CD4-positive, alpha-beta T cell treated with Interleukin-15 for 4 hours (primary cell): ENCODE measurements around the gene NINJ2.

Source experiments
- DNase-seq: peaks from one replicate; pipeline ENCODE4 v3.0.0-alpha.2; 2020; ENCODE audit warnings: low spot score

The NINJ2 gene

DNA sequence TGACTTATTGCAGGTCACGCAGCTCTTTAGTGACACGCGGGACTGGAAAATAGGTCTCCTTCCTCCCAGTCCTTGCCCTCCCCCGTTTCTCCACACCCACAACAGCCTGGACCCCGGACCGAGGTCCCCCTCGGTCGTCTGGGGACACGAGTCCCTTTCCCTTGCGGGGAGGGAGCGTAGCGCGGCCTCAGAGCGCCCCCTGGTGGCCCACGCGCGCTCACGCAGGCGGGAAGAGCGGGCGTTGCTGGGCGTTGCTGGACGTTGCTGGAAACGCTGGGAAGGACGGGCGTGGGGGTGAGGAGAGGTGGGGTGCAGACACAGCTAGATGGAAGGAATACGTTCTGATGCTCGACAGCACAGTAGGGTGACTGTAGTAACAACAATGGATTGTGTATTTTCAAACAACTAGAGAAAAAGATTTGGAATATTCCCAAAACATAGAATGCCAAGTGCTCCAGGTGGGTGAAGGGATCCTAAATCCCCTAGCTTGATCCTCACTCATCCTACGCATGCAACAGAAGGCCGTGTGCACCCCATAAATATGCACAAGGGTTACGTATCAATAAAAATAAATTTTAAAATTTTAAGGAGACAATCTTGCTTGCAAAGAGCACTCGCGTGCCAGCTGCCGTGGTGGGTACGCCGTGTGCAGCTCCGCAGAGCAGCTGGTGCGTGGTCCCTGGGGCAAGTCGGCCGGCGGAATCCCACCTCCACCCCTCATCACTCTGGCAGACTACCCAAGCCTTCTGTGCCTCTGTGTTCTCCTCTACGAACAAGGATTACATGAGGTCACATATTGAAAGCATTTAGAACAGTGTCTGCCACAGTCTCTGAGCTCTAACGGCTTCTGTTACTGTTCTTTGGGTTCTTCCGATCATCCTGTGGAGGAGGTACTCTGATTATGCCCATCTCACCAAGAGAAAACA is 116.1 kb downstream of the NINJ2 start:
- DNase-seq: peak; percentile 53

DNA sequence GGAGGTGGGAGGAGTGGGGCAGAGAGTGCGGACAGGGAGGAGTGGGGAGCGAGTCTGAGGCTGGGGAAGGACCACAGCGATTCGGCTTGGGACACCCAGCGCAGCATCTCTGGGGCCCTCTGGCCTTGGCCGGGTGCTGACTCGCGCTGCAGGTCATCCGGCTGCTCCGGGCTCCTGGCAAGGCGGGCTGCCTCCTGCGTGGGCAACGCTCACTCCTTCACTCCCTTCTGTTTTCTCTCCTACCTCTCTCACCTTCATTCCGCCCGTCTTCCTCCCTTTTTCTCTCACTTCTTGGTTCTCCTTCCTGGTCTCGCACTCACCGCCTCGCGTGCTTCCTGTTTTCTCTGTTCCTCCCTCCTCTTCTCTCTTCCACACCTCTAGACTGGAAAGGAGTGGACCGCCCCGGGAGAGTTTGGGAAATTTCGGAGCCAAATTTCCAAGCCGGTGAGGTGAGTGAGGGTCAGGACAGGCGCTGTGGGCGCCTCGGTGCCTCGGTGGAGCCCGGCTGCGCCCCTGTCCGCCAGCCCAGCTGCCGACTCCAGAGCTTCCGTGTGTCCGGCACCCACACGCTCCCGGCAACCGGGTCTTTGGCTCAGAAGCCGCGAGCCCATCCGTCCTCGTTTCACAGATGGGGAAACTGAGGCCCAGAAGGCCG is 116.9 kb downstream of the NINJ2 start:
- DNase-seq: no peak

DNA sequence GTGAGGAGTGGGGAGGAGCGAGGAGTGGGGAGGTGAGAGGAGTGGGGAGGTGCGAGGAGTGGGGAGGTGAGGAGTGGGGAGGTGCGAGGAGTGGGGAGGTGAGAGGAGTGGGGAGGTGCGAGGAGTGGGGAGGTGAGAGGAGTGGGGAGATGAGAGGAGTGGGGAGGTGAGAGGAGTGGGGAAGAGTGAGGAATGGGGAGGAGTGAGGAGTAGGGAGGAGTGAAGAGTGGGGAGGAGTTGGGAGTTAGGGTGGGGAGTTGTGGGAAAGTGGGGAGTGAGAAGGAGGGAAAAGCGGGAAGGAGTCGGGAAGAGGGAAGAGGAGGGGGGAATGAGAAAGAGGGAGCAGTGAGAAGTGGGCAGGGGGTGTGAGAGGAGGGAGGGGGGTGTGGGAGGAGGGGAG is 117.4 kb downstream of the NINJ2 start:
- DNase-seq: no peak

DNA sequence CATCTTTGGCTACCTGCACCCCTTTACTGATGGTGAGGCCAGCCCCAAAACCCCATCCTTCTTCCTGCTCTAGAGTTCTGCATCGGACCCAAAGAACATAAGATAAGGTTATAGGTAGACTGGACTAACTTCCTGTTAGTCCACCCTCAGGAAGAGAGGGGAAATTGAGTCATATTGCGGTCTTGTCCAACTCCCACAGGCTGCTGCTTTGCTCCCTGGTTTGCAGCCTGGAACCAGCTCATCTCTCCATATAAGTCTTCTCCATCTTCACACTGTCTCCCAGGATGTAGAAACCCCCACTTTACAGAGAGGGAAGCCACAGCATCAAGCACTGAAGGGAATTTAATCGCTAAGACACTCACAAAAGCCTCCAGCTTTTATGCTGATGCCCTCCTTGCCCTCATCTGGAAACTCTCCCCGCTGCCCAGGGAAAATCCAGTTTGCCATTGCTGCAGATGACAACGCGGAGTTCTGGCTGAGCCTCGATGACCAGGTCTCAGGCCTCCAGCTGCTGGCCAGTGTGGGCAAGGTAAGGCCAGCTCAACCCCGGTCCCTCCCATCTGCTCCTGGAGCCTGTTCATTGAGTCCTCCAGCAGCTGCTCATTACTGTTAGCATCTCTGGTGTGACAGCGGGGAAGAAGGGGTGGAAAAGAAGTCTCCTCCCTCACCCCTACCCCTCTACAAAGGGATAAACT is 118.2 kb downstream of the NINJ2 start:
- DNase-seq: no peak

DNA sequence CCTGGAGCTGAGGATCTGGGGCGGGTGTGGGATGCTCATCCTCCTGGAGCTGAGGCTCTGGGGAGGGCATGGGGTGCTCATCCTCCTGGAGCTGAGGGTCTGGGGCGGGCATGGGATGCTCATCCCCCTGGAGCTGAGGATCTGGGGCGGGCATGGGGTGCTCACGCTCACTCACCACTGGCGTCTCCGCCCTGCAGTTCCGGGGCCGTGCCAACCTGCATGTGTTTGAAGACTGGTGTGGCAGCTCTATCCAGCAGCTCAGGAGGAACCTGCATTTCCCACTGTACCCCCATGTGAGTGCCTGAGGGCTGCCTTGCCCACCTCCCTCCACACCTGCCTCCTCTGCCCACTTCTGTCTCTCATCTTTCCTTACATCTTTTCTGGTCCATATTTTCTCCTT is 119.1 kb downstream of the NINJ2 start:
- no peak for DNase-seq

DNA sequence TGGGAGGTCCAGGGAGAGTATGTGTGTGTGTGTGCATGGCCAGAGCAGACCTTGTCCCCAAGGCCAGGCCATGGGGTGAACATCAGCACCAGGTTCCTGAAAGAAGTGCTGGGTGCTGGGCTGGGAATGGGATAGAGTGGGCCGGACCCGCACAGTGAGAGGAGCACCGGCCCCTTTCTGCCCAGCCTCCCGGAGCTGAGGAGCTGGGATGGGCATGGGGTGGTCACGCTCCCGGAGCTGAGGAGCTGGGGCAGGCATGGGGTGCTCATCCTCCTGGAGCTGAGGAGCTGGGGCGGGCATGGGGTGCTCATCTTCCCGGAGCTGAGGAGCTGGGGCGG is 120.2 kb downstream of the NINJ2 start:
- no peak for DNase-seq

DNA sequence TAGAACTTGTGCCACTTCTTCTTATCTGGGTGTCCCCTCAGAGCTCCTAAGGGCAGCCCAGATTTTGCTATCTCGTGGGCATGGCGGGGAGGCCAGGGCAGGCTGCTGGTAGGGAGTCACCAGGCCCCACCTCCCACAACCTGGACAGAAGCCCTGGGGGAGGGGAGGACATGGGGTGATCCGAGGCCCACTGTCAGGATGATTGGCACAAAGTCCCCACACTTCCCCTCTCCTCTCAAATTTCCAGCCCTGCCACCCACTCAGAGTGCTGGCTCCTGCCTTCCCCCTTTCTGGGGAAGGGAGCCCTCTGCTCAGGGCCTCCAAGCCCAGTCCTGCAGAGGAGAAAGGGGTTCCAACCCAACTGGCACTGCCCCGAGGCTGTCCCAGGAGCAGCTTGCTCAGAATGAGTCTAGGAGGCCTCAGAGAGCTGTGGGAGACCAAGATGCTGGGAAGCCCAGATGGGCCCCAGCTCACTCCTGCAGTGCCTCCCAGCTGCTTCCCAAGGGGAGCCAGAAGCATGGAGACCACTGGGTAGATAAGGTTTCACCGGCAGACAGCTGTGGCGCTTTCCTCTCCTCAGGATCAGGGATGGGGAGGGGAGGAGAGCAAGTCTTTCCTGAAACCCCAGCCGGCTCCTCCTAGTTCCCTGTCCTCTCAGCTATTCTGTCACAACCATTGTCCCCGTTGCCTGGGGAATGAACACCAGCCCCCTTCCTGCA is 120.7 kb downstream of the NINJ2 start:
- no peak for DNase-seq

DNA sequence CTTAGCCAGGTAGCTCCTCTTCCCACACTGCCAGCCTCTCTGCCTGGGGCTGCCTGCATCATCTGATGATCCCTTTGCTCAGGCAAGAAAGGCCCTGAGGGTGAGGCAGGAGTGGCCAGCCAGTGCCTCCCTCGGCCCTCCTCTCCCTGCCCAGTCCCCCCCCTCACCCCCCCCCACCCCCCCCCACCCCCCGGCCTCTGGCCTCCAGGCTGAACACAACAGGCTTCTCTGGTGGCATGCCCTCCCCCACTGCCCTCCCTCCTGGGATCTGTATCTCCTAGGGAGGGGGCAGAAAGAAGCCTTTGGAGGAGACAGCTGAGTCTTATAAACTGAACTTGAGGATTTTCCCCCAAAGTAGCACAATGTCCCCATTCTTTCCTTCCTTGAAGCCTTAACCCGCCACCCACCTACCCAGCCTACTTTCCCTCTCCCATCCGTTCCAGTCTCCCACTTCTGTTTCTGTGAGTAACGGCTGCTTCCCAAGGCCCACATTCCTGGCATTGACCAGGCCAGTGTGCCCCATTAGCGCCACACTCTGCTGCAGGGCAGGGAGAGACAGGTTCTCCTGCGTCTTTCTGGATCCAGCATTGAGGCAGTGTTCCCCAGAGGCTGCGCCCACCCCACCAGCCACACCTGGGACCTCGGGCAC is 121.4 kb downstream of the NINJ2 start:
- no peak for DNase-seq

DNA sequence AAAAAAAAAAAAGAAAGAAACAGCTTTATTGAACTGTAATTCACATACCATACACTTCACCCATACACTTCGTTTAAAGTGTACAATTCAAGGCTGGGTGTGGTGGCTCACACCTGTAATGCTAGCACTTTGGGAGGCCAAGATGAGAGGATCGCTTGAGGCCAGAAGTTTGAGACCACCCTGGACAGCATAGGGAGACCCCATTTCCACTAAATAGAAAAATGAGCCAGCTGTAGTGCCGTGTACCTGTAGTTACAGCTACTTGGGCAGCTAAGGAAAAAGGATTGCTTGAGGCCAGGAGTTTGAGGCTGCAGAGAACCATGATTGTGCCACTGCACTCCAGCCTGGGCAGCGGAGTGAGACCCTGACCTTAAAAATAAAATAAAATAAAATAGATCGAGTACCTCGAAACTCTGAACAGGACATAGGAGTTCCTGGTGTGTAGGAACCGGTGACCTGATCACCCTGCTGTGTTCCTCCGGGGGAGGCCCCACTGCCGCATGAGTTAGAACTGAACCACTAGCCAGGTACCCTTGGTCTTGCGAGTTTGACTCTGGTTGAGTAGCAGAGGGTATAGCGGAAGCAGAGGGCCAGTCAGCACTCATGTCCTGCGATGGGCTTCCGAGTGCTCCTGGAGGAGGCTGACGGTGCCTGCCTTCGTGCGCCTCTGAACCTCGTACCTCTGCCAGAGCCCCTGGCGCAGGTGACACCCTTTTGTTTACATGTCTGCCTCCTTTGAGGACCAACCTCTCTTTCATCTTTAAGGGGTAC is 123.5 kb downstream of the NINJ2 start:
- no peak for DNase-seq

DNA sequence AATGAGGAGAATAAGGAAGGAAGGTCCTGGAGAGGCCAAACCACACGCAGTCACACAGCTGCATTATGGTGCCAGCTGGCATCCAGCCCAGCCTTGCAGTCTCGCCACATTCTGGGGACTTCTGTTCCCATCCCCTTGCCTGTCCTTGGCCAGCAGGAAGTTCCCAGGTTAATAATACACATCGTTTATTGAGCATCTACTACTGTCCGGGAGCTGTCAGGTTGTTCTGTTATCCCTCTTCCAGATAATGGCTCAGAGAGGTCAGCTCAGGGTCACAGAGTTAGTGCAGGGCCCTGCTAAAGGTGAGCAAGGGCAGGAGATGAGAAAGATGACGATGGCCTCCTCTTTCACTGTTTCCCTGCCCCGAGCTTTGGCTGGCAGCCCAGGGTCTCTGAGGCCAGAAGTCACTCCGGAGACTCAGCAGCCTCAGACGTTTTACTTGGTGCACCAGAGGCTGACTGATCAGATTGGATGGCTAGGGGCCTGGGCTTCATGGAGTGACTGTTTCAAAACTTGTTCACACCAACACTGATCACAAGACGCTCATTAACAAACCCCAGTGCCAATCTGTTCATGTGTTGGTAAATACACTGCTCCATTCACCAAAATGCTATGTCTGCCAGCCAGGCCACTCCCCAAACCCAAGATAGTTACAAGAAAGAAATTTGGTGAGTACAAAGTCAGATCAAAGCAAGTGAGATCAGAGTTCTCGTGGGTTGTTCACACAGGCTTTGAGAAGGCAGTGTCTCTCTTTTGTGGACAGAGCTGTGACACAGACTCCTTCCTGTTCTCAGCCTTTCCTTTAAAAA is 124.3 kb downstream of the NINJ2 start:
- DNase-seq: peak; percentile 76

DNA sequence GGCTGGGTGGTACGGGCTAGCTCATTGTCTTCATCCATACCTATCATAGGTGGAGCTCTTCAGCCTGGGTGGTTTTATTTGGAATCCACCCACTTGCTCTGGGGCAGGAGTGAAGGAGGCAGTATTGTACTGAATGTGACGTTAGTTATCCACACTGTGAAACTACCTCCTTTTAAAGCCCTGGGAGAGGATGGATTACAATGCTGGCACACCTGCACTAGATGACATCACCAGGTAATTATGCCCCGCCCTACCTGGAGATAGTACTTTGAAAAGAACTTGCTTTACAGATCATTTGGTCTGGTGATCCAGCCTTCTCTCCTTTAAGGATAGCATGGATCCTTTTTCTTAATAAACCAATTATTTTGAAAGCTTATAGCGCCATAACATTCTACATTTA is 125.5 kb downstream of the NINJ2 start:
- DNase-seq: no peak

DNA sequence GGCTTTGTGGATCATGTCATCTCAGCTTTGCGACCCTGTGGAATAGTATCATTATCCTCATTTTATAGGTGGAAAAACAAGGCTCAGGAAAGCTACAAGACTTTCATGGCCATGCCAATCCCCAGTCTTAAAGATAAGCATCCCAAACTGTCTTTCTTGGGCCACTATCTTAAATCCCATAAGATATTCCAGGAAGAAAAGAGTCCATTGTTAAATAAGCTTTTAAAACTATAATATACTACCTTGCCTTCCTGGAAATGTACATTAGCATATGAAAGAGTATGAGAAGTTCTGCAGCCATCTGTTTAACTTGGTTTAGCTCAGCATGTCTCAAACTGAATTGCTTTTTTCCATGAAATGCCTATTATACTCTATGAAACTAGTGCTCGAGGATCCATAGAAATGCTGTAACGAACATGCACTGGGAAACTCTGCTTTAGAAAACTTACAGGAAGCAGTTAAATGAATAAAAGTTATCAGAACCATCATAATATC is 126.4 kb downstream of the NINJ2 start:
- no peak for DNase-seq

DNA sequence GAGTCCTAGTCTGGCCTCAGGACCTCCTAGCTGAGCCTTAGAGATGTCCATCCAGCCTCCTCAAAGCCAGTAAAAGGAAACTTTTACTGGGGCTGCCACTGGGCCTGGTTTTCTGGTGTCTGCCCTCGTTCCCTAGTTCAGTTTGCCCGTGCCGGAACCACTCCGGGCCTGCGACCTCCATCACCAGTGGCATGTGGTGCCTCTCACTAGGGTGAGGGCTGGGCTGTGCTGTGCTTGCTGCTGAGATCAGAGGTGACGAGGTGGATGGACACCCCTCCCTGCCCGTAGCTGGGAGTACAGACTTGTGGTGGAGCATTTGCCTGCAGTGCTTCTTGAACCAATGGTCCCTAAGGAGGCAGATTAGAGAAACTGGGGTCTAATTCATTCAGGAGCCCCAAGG is 127.8 kb downstream of the NINJ2 start:
- no peak for DNase-seq

DNA sequence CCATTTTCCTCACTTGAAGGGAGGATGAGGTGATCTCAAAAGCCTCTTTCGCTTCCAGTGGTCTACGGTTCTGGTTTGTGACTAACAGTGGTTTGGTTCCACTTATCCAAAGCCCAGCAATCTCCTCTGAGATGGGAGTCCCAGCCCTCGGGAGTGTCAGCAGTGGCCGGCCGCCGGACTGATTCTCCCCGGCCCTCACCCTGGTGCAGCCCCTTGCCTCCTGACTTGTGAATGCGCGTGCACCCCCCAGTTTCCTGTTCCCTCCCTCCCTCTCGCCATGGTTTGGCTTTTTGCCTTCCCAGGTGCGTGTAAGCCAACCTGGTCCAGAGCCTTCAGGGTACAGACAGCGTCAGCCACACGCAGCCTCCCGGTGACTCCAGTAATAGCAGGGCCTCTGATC is 129.0 kb downstream of the NINJ2 start:
- DNase-seq: no peak

DNA sequence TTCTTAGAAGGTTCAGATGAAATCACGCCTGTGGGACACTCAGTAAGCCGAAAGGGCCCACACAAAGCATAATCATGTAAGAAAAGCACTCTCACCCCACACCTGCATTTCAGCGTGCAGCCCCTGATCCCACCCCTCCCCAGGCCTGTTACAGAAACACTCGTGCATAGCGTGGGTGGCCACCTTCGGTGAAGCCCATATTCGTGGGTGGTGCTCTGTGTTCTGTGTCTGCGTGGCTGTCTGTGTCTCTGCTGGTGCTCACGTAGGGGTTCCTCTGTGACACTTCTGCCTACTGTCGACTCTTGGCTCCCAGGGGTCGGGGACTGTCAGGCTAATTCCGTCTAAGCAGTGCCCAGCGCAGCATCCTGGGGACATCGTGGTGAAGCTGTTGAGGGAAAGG is 129.5 kb downstream of the NINJ2 start:
- no peak for DNase-seq

DNA sequence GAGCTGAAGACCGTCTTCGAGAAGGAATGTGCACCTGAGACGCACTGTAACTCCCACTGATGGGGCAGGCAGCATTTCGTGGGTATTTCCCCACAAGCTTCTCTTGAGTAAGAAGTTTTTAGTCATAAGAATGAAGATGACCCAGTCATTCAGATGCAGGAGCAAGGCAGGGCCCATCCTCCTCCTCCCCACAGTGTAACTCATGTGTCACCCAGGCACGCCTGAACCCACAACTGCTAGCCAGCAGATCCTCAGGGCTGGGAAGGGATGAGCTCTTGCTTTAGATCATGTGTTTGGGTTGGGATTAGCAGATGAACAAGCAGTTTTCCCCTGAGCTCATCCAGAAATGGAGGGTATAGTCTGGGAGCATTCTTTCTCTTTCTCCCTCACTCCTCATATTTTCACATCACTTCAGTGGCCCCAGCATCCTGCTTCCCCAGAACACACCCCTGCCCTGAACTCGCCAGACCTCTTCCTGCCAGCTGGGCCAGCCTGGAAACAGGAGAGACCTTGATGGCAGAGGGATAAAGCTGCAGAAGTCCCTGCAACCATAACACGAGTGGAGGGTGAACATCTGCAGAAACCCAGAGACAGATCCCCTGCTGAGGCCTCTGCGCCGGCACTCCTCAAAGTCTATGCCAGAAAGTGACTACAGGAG is 130.2 kb downstream of the NINJ2 start:
- no peak for DNase-seq

DNA sequence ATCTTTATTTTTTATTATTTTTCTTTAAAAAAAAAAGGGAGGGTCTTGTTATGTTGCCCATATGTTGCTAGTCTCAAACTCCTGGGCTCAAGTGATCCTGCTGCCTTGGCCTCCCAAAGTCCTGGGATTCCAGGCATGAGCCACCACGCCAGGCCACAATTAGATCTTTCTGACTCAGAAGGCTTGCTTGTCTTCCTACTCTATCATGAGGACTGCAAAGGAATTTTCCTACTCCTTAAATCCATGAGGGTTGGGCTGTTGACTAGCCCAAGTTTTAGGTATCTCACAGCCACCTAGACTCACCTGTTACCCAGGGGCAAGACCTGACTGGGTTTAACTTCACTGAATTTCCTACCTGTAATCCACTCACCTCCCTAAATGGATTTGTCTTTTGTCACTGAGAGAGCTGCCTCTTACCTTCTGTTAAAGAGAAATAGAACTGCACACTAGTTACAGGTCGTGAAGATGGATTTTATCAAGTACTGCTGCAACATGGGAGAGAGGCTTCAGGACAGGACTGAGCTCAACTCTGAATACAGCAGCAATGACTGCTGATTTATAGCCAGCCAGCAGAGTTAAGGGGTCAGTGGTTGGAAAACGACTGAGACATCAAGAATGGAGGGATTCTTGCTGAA is 131.2 kb downstream of the NINJ2 start:
- DNase-seq: no peak

DNA sequence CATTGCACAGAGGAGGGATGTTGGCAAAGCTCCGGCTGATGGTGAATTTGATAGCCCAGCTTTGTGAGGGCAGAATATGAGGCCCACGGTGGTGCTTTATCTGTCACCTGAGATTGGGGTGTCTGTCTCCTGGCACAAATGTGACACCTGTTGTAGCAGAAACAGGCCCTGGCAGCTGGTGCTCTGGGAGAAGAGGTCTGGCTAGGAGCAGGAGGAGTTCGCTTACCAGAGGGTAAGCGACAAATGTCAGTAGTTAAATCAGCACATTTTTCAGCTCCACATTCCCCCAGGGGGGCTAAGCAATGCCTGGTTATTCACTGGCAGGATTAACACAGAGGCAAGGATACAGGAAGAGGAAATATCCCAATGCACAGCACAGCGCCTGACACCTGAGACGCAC is 132.4 kb downstream of the NINJ2 start:
- no peak for DNase-seq

DNA sequence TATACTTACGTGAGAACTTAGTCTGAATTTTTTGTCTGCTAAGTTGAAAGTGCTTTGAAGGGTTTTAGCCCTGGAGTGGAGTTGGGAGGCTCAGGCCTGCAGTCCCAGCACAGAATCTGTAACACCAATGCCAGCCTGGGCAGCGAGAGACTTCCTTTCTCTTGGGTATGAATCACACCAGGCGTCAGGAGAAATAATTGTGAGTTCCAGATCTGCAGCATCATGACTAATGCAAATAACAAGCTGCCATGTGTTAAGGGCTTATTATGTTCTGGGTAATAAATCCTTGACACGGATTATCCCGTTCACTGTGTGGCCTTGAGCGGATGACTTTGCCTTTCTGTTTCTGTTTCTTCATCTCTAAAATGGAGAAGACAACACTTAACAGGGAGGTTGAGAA is 132.9 kb downstream of the NINJ2 start:
- no peak for DNase-seq
